Liver (tissue), 2 donors: Measurements from ENCODE around the gene CCL27.

Source experiments
- CTCF ChIP-seq: fragments of 150-350 bp; IDR thresholded peaks from 2 replicates; pipeline ENCODE4 v1.5.1; 2017; ENCODE audit warnings: improper control_type of control experiment, low read depth, low read length; ENCODE audit not compliant: missing input control
- FOXA1 ChIP-seq: IDR thresholded peaks from 2 replicates; pipeline ENCODE4 v1.6.1; 2016; ENCODE audit warnings: antibody characterized with exemption
- donor health status: healthy.

GRCh38 chr9:34712140-34712539 lies 49.7 kb upstream of the CCL27 start:
- TF ChIP-seq FOXA1 (no peak), CTCF (no peak)
